H1 (cell line): ENCODE measurements around the gene AGAP1. TPM values are rescaled to one million over a fixed set of nuclear protein-coding genes. Genes with fewer than 3 reads are reported as not detected.

ENCODE experiments used
- CTCF ChIA-PET: fragments of 300-600 bp; sonication (Branson Sonifier 250); formaldehyde crosslinking; loops from one replicate; lab custom pipeline; 2021; ENCODE audit not compliant: partially characterized antibody; lab: Charles Lee
- POLR2A ChIA-PET: fragments of 300-600 bp; sonication (Branson Sonifier 250); formaldehyde crosslinking; loops from one replicate; lab custom pipeline; 2021; ENCODE audit warnings: inconsistent platforms; ENCODE audit not compliant: partially characterized antibody; lab: Charles Lee
- DNase-seq, 2 experiments: peaks; one replicate each; pipeline versions ENCODE4 v3.0.0 to v3.0.0-alpha.2; 2010 to 2022; ENCODE audit warnings: low spot score in 2 of 2, low read depth in 1 of 2, mixed read lengths in 1 of 2
- FAIRE-seq: peaks from 2 replicates; lab custom pipeline; 2011; peaks lifted over from hg19 to GRCh38; lab: Jason Lieb, UNC
- H2AFZ ChIP-seq: 2 replicates; pipeline ENCODE4 v1.8.1; 2012; ENCODE audit warnings: low read length, inconsistent platforms
- H2AK5ac ChIP-seq: 2 replicates; pipeline ENCODE4 v1.6.1; 2013; ENCODE audit warnings: low read depth, low read length
- H2BK120ac ChIP-seq: replicated peaks from 2 replicates; pipeline ENCODE3; 2013; ENCODE audit warnings: low read depth, low read length, inconsistent platforms
- H2BK12ac ChIP-seq: 2 replicates; pipeline ENCODE4 v1.6.1; 2013; ENCODE audit warnings: low read depth, low read length
- H2BK15ac ChIP-seq: 2 replicates; pipeline ENCODE4 v1.6.1; 2013; ENCODE audit warnings: low read length
- H2BK20ac ChIP-seq: 2 replicates; pipeline ENCODE4 v1.6.1; 2013; ENCODE audit warnings: low read length
- H2BK5ac ChIP-seq: 2 replicates; pipeline ENCODE4 v1.6.1; 2013; ENCODE audit warnings: low read depth, low read length
- H3K14ac ChIP-seq: 2 replicates; pipeline ENCODE4 v1.6.1; 2013; ENCODE audit warnings: inconsistent platforms; ENCODE audit not compliant: insufficient read length
- H3K18ac ChIP-seq: 2 replicates; pipeline ENCODE4 v1.6.1; 2013; ENCODE audit warnings: low read length; ENCODE audit errors: extremely low read depth
- H3K23ac ChIP-seq: 2 replicates; pipeline ENCODE4 v1.6.1; 2013; ENCODE audit warnings: inconsistent platforms; ENCODE audit not compliant: insufficient read length
- H3K23me2 ChIP-seq: 2 replicates; pipeline ENCODE4 v1.6.1; 2013; ENCODE audit warnings: low read depth, low read length
- H3K27ac ChIP-seq: 2 replicates; pipeline ENCODE4 v1.6.1; 2011; ENCODE audit warnings: low read depth, low read length, inconsistent platforms
- H3K27me3 ChIP-seq, 4 experiments: replicated peaks in 1 of 4; 1 replicate in 1 of 4; 2 replicates in 3 of 4; pipeline versions ENCODE4 v1.6.1 to v1.8.1; 2011 to 2013; ENCODE audit warnings: low read length in 3 of 4, mild to moderate bottlenecking in 3 of 4, inconsistent platforms in 2 of 4, mixed read lengths in 2 of 4, moderate library complexity in 1 of 4; ENCODE audit not compliant: control insufficient read depth in 3 of 4, insufficient read depth in 3 of 4; ENCODE audit errors: extremely low read depth in 1 of 4
- H3K36me3 ChIP-seq, 4 experiments: 2 replicates each; pipeline versions ENCODE4 v1.6.1 to v1.8.1; 2011 to 2013; ENCODE audit warnings: mild to moderate bottlenecking in 4 of 4, low read length in 3 of 4, moderate library complexity in 2 of 4, control low read depth in 1 of 4, inconsistent platforms in 1 of 4; ENCODE audit not compliant: insufficient read depth in 4 of 4, control insufficient read depth in 2 of 4
- H3K4ac ChIP-seq: replicated peaks from 2 replicates; pipeline ENCODE3; 2013; ENCODE audit warnings: low read length, low read depth, mixed read lengths, inconsistent platforms; ENCODE audit not compliant: insufficient read length
- H3K4me1 ChIP-seq, 4 experiments: replicated peaks in 1 of 4; 1 replicate in 1 of 4; 2 replicates in 3 of 4; pipeline versions ENCODE4 v1.6.1 to v1.8.1; 2011 to 2013; ENCODE audit warnings: low read length in 3 of 4, inconsistent platforms in 2 of 4, mixed read lengths in 1 of 4; ENCODE audit not compliant: insufficient read depth in 4 of 4, control insufficient read depth in 3 of 4
- H3K4me2 ChIP-seq, 2 experiments: 2 replicates each; pipeline versions ENCODE4 v1.6.1 to v1.8.1; 2011 to 2013; ENCODE audit warnings: low read depth in 2 of 2, low read length in 2 of 2, control low read depth in 1 of 2, inconsistent platforms in 1 of 2, mild to moderate bottlenecking in 1 of 2; ENCODE audit not compliant: insufficient read depth in 1 of 2
- H3K4me3 ChIP-seq, 4 experiments: fragments of 200-600, 300-600 bp in 1 of 4; sonication (generic), shearing (Covaris generic), sonication (Bioruptor Twin) in 1 of 4; 2 replicates each; pipeline versions ENCODE4 v1.5.1 to v1.8.1; 2011 to 2016; ENCODE audit warnings: low read length in 4 of 4, low read depth in 3 of 4, control low read depth in 2 of 4, inconsistent platforms in 2 of 4, mild to moderate bottlenecking in 2 of 4, mixed read lengths in 1 of 4, moderate library complexity in 1 of 4; ENCODE audit not compliant: insufficient read depth in 2 of 4; ENCODE audit errors: extremely low read depth in 1 of 4
- H3K56ac ChIP-seq: replicated peaks from 2 replicates; pipeline ENCODE3; 2013; ENCODE audit warnings: low read depth, mild to moderate bottlenecking, mixed read lengths, low read length, inconsistent platforms; ENCODE audit not compliant: insufficient read length
- H3K79me1 ChIP-seq: 2 replicates; pipeline ENCODE4 v1.6.1; 2013; ENCODE audit warnings: low read depth, low read length, control low read depth
- H3K79me2 ChIP-seq, 2 experiments: 2 replicates each; pipeline versions ENCODE4 v1.6.1 to v1.8.1; 2012 to 2013; ENCODE audit warnings: low read length in 2 of 2, mild to moderate bottlenecking in 2 of 2, inconsistent platforms in 1 of 2; ENCODE audit not compliant: insufficient read depth in 2 of 2, control insufficient read depth in 1 of 2
- H3K9ac ChIP-seq, 4 experiments: replicated peaks in 1 of 4; 1 replicate in 1 of 4; 2 replicates in 3 of 4; pipeline versions ENCODE4 v1.6.1 to v1.8.1; 2011 to 2013; ENCODE audit warnings: low read depth in 3 of 4, low read length in 3 of 4, control low read depth in 2 of 4, mild to moderate bottlenecking in 2 of 4, moderate library complexity in 2 of 4, inconsistent platforms in 1 of 4; ENCODE audit errors: extremely low read depth in 1 of 4
- H3K9me3 ChIP-seq, 2 experiments: 2 replicates each; pipeline versions ENCODE4 v1.6.1 to v1.8.1; 2012 to 2013; ENCODE audit warnings: mild to moderate bottlenecking in 2 of 2, moderate library complexity in 2 of 2, control low read depth in 1 of 2, inconsistent platforms in 1 of 2, low read depth in 1 of 2, low read length in 1 of 2, mixed read lengths in 1 of 2; ENCODE audit not compliant: insufficient read depth in 2 of 2
- H4K20me1 ChIP-seq, 2 experiments: replicated peaks in 1 of 2; 2 replicates each; pipeline versions ENCODE3 to v1.8.1; 2011 to 2013; ENCODE audit warnings: inconsistent platforms in 2 of 2, low read length in 2 of 2, mild to moderate bottlenecking in 1 of 2; ENCODE audit not compliant: insufficient read depth in 2 of 2, control insufficient read depth in 1 of 2
- H4K5ac ChIP-seq: 2 replicates; pipeline ENCODE4 v1.6.1; 2013; ENCODE audit warnings: low read length, low read depth, mixed read lengths, inconsistent platforms; ENCODE audit not compliant: insufficient read length
- H4K8ac ChIP-seq: 2 replicates; pipeline ENCODE4 v1.8.0; 2013; ENCODE audit warnings: mild to moderate bottlenecking, moderate library complexity, low read length, inconsistent platforms; ENCODE audit not compliant: insufficient read depth; ENCODE audit errors: extremely low read depth
- H4K91ac ChIP-seq: replicated peaks from 2 replicates; pipeline ENCODE3; 2013; ENCODE audit warnings: low read length, mixed read lengths, inconsistent platforms; ENCODE audit not compliant: insufficient read length
- CBX8 ChIP-seq: fragments of 300-800, 300-1000 bp; sonication (generic); IDR thresholded peaks from 2 replicates; pipeline ENCODE4 v1.7.1; 2016; ENCODE audit warnings: low read depth, low read length, borderline replicate concordance
- KDM4A ChIP-seq: IDR thresholded peaks from one replicate; pipeline ENCODE4 v1.7.1; 2012; ENCODE audit warnings: low read depth, mild to moderate bottlenecking, moderate library complexity, low read length, inconsistent platforms; ENCODE audit not compliant: severe bottlenecking
- RAD21 ChIP-seq, 2 experiments: IDR thresholded peaks in 1 of 2; conservative IDR thresholded peaks in 1 of 2; 2 replicates each; pipeline ENCODE4 v1.6.1; 2011; ENCODE audit warnings: low read depth in 2 of 2, low read length in 2 of 2, improper control_type of control experiment in 1 of 2, inconsistent platforms in 1 of 2, mild to moderate bottlenecking in 1 of 2, moderate library complexity in 1 of 2
- SIN3A ChIP-seq, 2 experiments: IDR thresholded peaks in 1 of 2; conservative IDR thresholded peaks in 1 of 2; 2 replicates each; pipeline ENCODE4 v1.6.1; 2011 to 2012; ENCODE audit warnings: low read length in 2 of 2, improper control_type of control experiment in 1 of 2, low read depth in 1 of 2, mild to moderate bottlenecking in 1 of 2
- TCF12 ChIP-seq: IDR thresholded peaks from 2 replicates; pipeline ENCODE4 v1.6.1; 2011; ENCODE audit warnings: low read depth, mild to moderate bottlenecking, low read length
- WGBS, 2 experiments: shearing (Covaris generic) in 1 of 2; methylation state at CpG; one replicate each; pipeline versions ENCODE4 v1.1.6 to v1.1.7; 2013 to 2015; ENCODE audit warnings: low lambda C conversion rate in 2 of 2, mixed read lengths in 2 of 2, inconsistent platforms in 1 of 2, low coverage in 1 of 2, missing lambda C conversion rate in 1 of 2; ENCODE audit not compliant: insufficient replicate concordance in 2 of 2, insufficient coverage in 1 of 2, insufficient read length in 1 of 2; ENCODE audit errors: extremely low coverage in 1 of 2, missing lambda C conversion rate in 1 of 2; 5-methylcytosine and 5-hydroxymethylcytosine counted together
- polyA plus RNA-seq, 7 experiments: library from polyadenylated mRNA; depleted of rRNA in 3 of 7; stranded (reverse) in 5 of 7; unstranded in 2 of 7; fragments of >200 nt in 5 of 7; fragments of 200-250 nt in 2 of 7; gene quantifications; 1 replicate in 5 of 7; 2 replicates in 1 of 7; 4 replicates in 1 of 7; pipeline versions ENCODE4 v1.2.1 to v1.2.3, GENCODE V29; 2011 to 2013; ENCODE audit warnings: missing spikeins in 2 of 7, mixed read lengths in 2 of 7
- total RNA-seq: library from RNA; stranded (reverse); fragmentation: NEBNext Ultra II Directional; extraction: Animal tissue kit (Norgen Biotek cat#: 25700); gene quantifications from 2 replicates; pipeline ENCODE4 v1.2.1, GENCODE V29; 2021
- TF ChIP-seq, protein P1 (sequence below), 3 experiments: IDR thresholded peaks; 1 replicate in 2 of 3; 2 replicates in 1 of 3; pipeline versions ENCODE4 v1.5.1 to v1.6.1; 2011; ENCODE audit warnings: low read length in 3 of 3, mild to moderate bottlenecking in 3 of 3, inconsistent platforms in 2 of 3, low read depth in 1 of 3, moderate library complexity in 1 of 3; ENCODE audit not compliant: insufficient read depth in 1 of 3; ENCODE audit errors: control extremely low read depth in 1 of 3

The AGAP1 gene
- total and polyA plus RNA-seq, 2 of the 8 experiments (the other 6 are each of a cell fraction or from before 2014, with no cell fraction given), result 18.1 to 39.4 TPM

DNA sequence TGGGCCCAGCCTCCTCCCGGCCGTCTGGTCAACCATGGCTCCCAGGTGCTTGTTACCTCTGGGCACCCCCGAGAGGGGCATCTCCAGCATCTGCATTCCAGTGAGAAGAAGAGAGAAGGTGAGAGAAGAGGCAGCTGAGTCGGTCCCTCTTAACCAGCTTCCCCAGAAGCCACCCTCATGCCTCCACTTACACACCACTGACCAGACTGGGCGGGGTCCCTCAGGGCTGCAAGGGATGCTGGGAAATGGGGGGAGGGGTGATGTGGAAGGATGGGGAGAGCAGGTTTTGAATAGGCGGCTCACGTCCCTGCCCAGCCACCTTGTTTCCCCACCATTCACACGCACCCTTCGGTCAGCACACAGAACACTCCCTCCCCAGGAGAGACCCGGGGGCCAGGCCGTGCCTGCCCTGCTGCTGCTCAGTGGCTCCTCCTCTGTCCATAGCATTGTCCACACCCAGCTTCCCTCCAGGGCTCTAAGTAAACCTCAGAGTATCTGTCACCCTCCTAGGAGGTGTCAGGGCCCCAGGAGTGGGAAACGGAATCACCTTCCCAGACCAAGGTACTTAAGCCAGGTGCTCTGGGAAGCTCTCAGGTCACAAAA, 639.7 kb downstream of the AGAP1 start:
- no peak overlapping the region for H3K18ac ChIP-seq
- no peak overlapping the region for H3K4ac ChIP-seq
- no peaks in the 10 kb centered on the region for H4K20me1 ChIP-seq
- no peak for FAIRE-seq
- H3K79me1 ChIP-seq, result no peaks in the 10 kb centered on the region
- ChIA-PET CTCF (interaction anchor here (0.6 to 1.8 kb wide), 9 partner anchors 9 to 191 kb away, joined by 3 to 15 read pairs (median 4); no protein-coding TSS in a partner anchor), POLR2A (interaction anchor here (0.8 kb wide), 1 partner anchor 26 kb away, joined by 3 read pairs; no protein-coding TSS in a partner anchor)
- no peak overlapping the region for H2BK12ac ChIP-seq
- no peak overlapping the region for H3K4me2 ChIP-seq
- H2BK15ac ChIP-seq, result no peak overlapping the region
- no peak overlapping the region for H2AFZ ChIP-seq
- no peak overlapping the region for H3K9ac ChIP-seq
- H3K4me1 ChIP-seq, result peaks cover 0 to 9% (median 2%) of the 10 kb centered on the region in 4 experiments; a peak in 3 of 7 replicates
- H2BK120ac ChIP-seq, result no peak overlapping the region
- H2AK5ac ChIP-seq, result no peak overlapping the region
- no peaks in the 10 kb centered on the region for H3K9me3 ChIP-seq
- no peak overlapping the region for H4K5ac ChIP-seq
- WGBS, 2 experiments, result 93% methylated on average over 12 of the region's 12 CpGs; no CpG with 5 or more reads in 1 of the 2 experiments
- no peak overlapping the region for H2BK20ac ChIP-seq
- H2BK5ac ChIP-seq, result no peak overlapping the region
- H3K56ac ChIP-seq, result no peak overlapping the region
- H3K27ac ChIP-seq, result no peak overlapping the region
- no peaks in the 10 kb centered on the region for H3K27me3 ChIP-seq
- no peak overlapping the region for H3K4me3 ChIP-seq
- H3K79me2 ChIP-seq, result no peaks in the 10 kb centered on the region
- TF ChIP-seq KDM4A (no peak), CBX8 (no peak), TCF12 (no peak), SIN3A (conservative IDR thresholded peaks at IDR 0.05 in 1 of 2, IDR thresholded peaks at IDR 0.05 in 1 of 2; ENCODE audit: low read depth in 1 of 2, low read length in 2 of 2) (no peak), RAD21 (IDR thresholded peaks at IDR 0.05 in 1 of 2, conservative IDR thresholded peaks at IDR 0.05 in 1 of 2; ENCODE audit: low read depth in 2 of 2, low read length in 2 of 2) (peak; percentile 6 to 35; a peak in 1 of 4 replicates)
- TF ChIP-seq, protein P1, sequence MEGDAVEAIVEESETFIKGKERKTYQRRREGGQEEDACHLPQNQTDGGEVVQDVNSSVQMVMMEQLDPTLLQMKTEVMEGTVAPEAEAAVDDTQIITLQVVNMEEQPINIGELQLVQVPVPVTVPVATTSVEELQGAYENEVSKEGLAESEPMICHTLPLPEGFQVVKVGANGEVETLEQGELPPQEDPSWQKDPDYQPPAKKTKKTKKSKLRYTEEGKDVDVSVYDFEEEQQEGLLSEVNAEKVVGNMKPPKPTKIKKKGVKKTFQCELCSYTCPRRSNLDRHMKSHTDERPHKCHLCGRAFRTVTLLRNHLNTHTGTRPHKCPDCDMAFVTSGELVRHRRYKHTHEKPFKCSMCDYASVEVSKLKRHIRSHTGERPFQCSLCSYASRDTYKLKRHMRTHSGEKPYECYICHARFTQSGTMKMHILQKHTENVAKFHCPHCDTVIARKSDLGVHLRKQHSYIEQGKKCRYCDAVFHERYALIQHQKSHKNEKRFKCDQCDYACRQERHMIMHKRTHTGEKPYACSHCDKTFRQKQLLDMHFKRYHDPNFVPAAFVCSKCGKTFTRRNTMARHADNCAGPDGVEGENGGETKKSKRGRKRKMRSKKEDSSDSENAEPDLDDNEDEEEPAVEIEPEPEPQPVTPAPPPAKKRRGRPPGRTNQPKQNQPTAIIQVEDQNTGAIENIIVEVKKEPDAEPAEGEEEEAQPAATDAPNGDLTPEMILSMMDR (IDR thresholded peaks at IDR 0.05; ENCODE audit: control extremely low read depth in 1 of 3, insufficient read depth in 1 of 3, low read depth in 1 of 3, low read length in 3 of 3), result peak; percentile 26 to 66 (median 53); a peak in 3 of 4 replicates
- no peaks in the 10 kb centered on the region for H3K23me2 ChIP-seq
- H4K8ac ChIP-seq, result no peak overlapping the region; the same call in 1 of the 2 replicates
- no peak overlapping the region for H3K23ac ChIP-seq
- H3K36me3 ChIP-seq, result no peaks in the 10 kb centered on the region
- no peak for DNase-seq
- no peak overlapping the region for H3K14ac ChIP-seq
- H4K91ac ChIP-seq, result no peak overlapping the region
